ENCODE measurements around the gene BRINP3.

The BRINP3 gene

DNA sequence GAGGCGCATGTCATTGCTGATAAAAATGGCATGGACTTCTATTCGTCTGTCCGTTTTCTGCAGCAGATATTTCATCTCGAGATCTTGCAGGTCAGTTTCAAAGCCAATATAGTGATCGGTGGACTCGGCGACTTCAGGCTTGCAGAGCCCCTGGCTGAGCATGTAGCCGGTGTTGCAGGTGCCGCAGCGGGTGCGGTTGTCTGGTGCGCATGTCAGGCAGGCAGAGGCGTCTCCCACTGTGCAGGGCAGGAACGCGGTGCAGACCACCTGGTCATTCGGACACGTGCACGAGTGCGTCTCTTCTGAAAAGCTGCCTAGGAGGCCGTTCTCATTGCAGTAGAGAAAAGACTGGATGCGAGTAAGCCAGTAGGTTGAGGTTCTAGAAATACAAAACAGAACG lies 378.9 kb downstream of the BRINP3 start:
- no peak for TF ChIP-seq RAD21 (IDR thresholded peaks at IDR 0.05; ENCODE audit: low read depth)
- TF ChIP-seq, protein P1, sequence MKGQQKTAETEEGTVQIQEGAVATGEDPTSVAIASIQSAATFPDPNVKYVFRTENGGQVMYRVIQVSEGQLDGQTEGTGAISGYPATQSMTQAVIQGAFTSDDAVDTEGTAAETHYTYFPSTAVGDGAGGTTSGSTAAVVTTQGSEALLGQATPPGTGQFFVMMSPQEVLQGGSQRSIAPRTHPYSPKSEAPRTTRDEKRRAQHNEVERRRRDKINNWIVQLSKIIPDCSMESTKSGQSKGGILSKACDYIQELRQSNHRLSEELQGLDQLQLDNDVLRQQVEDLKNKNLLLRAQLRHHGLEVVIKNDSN (IDR thresholded peaks at IDR 0.05): no peak
- no peak for TF ChIP-seq EGR1 (IDR thresholded peaks at IDR 0.05)
- no peak for TF ChIP-seq TAF1 (IDR thresholded peaks at IDR 0.05; ENCODE audit: low read depth)
- TF ChIP-seq TEAD4 (IDR thresholded peaks at IDR 0.05): no peak

DNA sequence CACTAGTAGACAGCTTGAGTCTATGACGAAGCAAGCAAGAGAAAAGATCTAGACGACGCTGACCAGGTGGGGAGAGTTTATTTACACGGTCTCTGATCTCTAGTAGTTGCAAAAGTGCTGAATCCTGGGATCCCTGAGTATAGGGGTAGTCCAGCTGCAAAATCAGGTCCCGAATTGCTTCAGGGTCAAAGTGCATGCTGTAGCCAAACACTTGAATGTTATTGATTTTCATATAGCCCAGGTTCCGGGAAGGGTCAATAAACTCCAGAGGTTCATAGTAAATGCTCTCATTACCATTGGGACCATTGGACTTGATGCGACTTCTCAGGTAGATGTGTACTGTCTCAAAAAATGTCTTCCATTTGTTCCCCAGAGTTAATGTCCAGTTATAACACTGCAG lies 379.6 kb downstream of the BRINP3 start:
- no peak for TF ChIP-seq EGR1 (IDR thresholded peaks at IDR 0.05)
- TF ChIP-seq, protein P2, sequence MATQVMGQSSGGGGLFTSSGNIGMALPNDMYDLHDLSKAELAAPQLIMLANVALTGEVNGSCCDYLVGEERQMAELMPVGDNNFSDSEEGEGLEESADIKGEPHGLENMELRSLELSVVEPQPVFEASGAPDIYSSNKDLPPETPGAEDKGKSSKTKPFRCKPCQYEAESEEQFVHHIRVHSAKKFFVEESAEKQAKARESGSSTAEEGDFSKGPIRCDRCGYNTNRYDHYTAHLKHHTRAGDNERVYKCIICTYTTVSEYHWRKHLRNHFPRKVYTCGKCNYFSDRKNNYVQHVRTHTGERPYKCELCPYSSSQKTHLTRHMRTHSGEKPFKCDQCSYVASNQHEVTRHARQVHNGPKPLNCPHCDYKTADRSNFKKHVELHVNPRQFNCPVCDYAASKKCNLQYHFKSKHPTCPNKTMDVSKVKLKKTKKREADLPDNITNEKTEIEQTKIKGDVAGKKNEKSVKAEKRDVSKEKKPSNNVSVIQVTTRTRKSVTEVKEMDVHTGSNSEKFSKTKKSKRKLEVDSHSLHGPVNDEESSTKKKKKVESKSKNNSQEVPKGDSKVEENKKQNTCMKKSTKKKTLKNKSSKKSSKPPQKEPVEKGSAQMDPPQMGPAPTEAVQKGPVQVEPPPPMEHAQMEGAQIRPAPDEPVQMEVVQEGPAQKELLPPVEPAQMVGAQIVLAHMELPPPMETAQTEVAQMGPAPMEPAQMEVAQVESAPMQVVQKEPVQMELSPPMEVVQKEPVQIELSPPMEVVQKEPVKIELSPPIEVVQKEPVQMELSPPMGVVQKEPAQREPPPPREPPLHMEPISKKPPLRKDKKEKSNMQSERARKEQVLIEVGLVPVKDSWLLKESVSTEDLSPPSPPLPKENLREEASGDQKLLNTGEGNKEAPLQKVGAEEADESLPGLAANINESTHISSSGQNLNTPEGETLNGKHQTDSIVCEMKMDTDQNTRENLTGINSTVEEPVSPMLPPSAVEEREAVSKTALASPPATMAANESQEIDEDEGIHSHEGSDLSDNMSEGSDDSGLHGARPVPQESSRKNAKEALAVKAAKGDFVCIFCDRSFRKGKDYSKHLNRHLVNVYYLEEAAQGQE (IDR thresholded peaks at IDR 0.05; ENCODE audit: low read depth): no peak
- TF ChIP-seq CEBPB (IDR thresholded peaks at IDR 0.05): no peak
- no peak for TF ChIP-seq YY1 (IDR thresholded peaks at IDR 0.05; ENCODE audit: low read depth)
- TF ChIP-seq TAF1 (IDR thresholded peaks at IDR 0.05; ENCODE audit: low read depth): no peak
- TF ChIP-seq TEAD4 (IDR thresholded peaks at IDR 0.05): no peak
- TF ChIP-seq EP300 (IDR thresholded peaks at IDR 0.05; ENCODE audit: borderline replicate concordance): no peak
- no peak for TF ChIP-seq ZBTB7A (IDR thresholded peaks at IDR 0.05; ENCODE audit: low read depth)

DNA sequence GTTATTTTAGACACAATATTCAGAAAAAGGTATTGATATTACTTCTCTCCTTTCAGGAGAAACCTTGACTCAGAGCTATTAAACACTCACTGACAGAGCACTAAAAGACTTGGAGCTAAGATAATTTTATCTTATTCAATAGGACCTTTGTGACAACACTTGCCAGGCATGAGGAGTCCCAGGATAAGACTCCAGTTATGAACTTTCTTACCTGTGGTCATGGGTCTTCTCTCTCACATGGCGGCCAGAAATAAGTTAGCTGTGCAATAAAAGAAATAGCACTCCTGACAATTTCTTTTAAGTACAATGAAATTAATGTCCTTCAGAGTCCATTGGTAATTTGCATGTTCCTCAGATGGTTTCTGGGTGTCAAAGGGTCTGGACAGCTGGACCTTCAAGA lies 382.1 kb downstream of the BRINP3 start:
- no peak for TF ChIP-seq EGR1 (IDR thresholded peaks at IDR 0.05)
- no peak for TF ChIP-seq CREB1 (IDR thresholded peaks at IDR 0.05; ENCODE audit: low read depth)
- TF ChIP-seq NFIC (IDR thresholded peaks at IDR 0.05): no peak
- no peak for TF ChIP-seq YY1 (IDR thresholded peaks at IDR 0.05; ENCODE audit: low read depth)

DNA sequence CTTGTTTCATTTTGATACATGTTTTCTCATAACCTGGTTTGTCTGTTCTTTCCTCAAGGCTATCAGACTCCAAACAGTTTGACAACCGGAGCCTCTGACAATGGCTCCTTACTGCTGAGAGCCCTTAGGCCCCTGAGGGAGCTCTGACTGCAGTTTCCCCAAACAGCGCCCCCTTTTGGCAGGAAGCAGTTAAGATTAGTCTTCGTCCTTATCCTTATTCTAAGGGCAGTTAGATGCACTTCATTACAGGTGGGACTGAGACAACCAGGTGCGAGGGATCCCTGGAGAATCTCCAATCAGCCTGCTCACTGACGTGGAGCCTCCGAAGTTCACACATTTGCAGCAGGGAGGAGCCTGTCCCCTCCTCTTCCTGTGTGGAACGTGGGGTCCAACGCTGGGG lies 393.1 kb downstream of the BRINP3 start:
- TF ChIP-seq EP300 (IDR thresholded peaks at IDR 0.05; ENCODE audit: borderline replicate concordance): no peak
- TF ChIP-seq RAD21 (IDR thresholded peaks at IDR 0.05; ENCODE audit: low read depth): peak; percentile 7; the same call in 1 of the 2 replicates
- TF ChIP-seq, protein P2 (IDR thresholded peaks at IDR 0.05; ENCODE audit: low read depth): no peak

DNA sequence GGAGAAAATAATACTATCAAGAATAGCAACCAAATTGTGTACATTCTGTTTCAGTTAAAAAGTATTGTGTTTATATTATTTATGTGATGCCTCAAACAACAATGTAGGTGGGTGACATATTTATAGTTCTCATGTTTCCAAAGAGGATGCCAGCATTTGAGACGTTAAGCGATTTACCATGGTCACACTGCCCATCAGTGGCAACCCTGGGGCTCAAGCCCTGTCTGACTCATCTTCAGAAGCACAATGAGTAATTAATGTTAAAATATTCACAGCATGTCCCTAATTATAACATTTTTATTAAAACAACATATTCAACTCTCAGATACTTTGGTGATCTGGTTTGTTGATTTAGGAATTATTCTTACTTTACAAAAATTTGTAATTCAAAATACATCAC lies 409.4 kb downstream of the BRINP3 start:
- TF ChIP-seq, protein P1 (IDR thresholded peaks at IDR 0.05): no peak
- TF ChIP-seq CREB1 (IDR thresholded peaks at IDR 0.05; ENCODE audit: low read depth) (no peak), TEAD4 (IDR thresholded peaks at IDR 0.05) (no peak), FOXM1 (IDR thresholded peaks at IDR 0.05; ENCODE audit: borderline replicate concordance, low read depth) (no peak), NFIC (IDR thresholded peaks at IDR 0.05) (no peak), RAD21 (IDR thresholded peaks at IDR 0.05; ENCODE audit: low read depth) (no peak), TAF1 (IDR thresholded peaks at IDR 0.05; ENCODE audit: low read depth) (no peak), YY1 (IDR thresholded peaks at IDR 0.05; ENCODE audit: low read depth) (no peak), EGR1 (IDR thresholded peaks at IDR 0.05) (no peak), EP300 (IDR thresholded peaks at IDR 0.05; ENCODE audit: borderline replicate concordance) (no peak), CEBPB (IDR thresholded peaks at IDR 0.05) (no peak), TCF12 (IDR thresholded peaks at IDR 0.05; ENCODE audit: low read depth) (no peak), ZBTB7A (IDR thresholded peaks at IDR 0.05; ENCODE audit: low read depth) (no peak)
- TF ChIP-seq, protein P2 (IDR thresholded peaks at IDR 0.05; ENCODE audit: low read depth): no peak
- TF ChIP-seq, protein P3, sequence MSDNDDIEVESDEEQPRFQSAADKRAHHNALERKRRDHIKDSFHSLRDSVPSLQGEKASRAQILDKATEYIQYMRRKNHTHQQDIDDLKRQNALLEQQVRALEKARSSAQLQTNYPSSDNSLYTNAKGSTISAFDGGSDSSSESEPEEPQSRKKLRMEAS (IDR thresholded peaks at IDR 0.05): no peak

DNA sequence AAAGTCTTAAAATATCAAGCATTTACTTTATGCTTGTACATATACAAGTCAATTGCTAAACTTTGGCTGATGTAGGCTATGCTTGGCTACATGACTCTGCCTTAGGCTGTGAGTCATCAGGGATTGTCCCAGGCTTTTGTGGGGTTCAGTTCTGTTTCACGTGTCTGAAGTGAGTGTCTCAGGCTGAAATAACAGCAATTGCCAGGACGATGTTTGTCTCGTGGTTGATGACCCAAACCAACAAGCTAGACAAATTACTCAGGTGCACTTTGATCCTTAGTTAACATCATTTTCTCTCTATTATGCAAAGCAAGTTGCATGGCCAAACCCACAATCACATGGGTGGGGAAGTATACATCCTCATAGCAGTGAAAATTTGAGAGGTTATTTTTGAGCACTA lies 410.1 kb downstream of the BRINP3 start:
- no peak for TF ChIP-seq TEAD4 (IDR thresholded peaks at IDR 0.05)
- no peak for TF ChIP-seq CREB1 (IDR thresholded peaks at IDR 0.05; ENCODE audit: low read depth)
- no peak for TF ChIP-seq NFIC (IDR thresholded peaks at IDR 0.05)
- TF ChIP-seq EP300 (IDR thresholded peaks at IDR 0.05; ENCODE audit: borderline replicate concordance): no peak
- no peak for TF ChIP-seq ZBTB7A (IDR thresholded peaks at IDR 0.05; ENCODE audit: low read depth)
- no peak for TF ChIP-seq CEBPB (IDR thresholded peaks at IDR 0.05)
- TF ChIP-seq RAD21 (IDR thresholded peaks at IDR 0.05; ENCODE audit: low read depth): no peak
- no peak for TF ChIP-seq YY1 (IDR thresholded peaks at IDR 0.05; ENCODE audit: low read depth)
- TF ChIP-seq EGR1 (IDR thresholded peaks at IDR 0.05): no peak
- TF ChIP-seq, protein P3 (IDR thresholded peaks at IDR 0.05): no peak
- TF ChIP-seq, protein P2 (IDR thresholded peaks at IDR 0.05; ENCODE audit: low read depth): no peak
- TF ChIP-seq TAF1 (IDR thresholded peaks at IDR 0.05; ENCODE audit: low read depth): no peak
- no peak for TF ChIP-seq FOXM1 (IDR thresholded peaks at IDR 0.05; ENCODE audit: borderline replicate concordance, low read depth)

Measured in Ishikawa (cell line).